ENCODE measurements around the gene FOXN1.
A peak's percentile ranks its signal among the peaks of the same experiment; 100 is the strongest.

Gene FOXN1

GRCh38 chr17:28576758-28577465, 70.8 kb downstream of the FOXN1 start, which contains the start of gene ALDOC:
ALDOC (minus strand) TSS chr17:28576895; CDS start chr17:28575532, 1,363 bp downstream.
- peak; percentile 97 for DNase-seq

DNA sequence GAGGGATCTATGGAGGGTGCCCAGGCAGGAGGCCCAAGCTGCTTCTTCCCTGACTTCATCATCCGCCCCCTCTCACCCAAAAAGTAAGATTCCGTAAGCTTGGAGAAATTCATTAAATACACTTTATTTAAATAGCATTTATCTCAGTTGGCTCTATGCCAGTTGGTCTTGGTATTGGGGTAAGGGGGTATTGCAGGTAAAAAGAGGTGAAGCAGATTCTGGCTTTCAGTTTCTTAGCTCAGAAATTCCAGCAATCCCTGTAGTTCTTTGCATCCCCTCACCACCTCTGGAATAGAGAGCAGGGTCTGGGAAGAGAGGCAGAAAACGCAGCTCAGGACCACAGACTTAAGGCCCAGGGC, 71.3 kb downstream of the FOXN1 start:
- DNase-seq, result no peak

GRCh38 chr17:28578246-28579195, 72.4 kb downstream of the FOXN1 start:
- no peak for DNase-seq

- peak; percentile 3 for DNase-seq
These were observed 73.4 kb downstream of the FOXN1 start for GRCh38 chr17:28579526-28579925.

- no peak for DNase-seq
These were observed 74.8 kb downstream of the FOXN1 start for GRCh38 chr17:28580959-28581358.

DNA sequence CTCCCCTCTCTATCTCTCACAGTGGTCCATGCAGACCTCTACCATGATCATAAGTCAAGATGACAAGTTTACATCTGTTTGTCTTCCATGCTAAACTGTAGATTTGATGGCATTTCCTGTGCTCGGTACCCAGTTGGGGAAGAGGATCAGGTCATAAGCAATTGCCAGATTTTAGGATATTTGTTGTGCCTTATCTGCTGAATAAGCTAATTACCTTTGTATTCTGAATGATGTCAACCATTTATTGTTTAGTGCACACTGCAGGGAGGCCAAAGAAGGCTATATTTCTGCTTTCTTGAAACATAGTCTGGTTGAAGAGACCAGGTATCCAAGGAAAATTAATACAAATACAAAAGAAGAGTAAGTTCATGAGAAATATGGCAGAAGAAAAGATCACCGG, 76.4 kb downstream of the FOXN1 start:
- DNase-seq, result no peak

DNA sequence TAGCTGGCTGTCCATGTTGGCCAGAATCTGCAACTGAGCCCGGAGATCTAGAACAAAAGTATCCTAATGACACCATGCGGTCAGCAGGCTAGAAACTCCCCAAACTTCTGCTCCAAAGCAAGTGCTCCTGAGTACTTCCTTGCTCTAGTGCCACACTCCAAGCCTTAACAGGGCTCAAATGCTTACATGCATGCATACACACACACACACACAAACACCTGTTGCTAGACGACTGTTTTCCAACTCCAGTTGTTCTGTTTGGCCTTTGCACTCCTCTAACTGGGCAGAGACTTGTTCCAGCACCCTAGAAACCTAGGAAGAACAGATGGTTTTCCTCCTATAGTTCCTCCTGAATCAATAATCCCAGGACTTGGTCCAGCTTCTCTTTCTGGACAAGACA, 78.3 kb downstream of the FOXN1 start:
- DNase-seq, result no peak

DNA sequence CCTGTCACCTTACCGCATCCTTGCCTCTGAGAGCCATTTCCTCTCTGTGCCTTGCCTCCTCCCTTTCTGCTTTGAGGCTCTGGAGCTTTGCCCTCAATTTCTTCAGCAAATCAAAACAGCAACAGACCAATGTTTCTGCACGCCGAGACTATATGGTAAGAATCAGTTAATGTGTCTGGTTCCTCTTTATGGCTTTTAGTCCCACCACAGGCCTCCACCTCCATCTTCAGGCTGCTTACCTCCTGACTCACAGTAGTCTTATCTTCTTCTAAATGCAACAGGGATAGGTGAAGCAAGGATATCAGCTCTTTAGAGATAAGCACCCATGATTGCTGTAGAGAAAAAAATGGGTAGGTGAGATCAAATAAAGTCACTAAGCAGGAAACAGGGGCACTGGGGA, 79.7 kb downstream of the FOXN1 start:
- DNase-seq, result no peak

Data from stimulated activated naive CD4-positive, alpha-beta T cell treated with Interleukin-2 at 50 U/mL for 16 hours (primary cell).